Bronchial smooth muscle cell (primary cell): ENCODE results near the gene GLYATL1B. TPM values are rescaled to one million over a fixed set of nuclear protein-coding genes. Genes with fewer than 3 reads are reported as not detected.

Source experiments
- total RNA-seq: library from RNA; depleted of rRNA; stranded (reverse); fragments of >200 nt; gene quantifications from 2 replicates; pipeline ENCODE4 v1.2.1, GENCODE V29; 2014

The GLYATL1B gene
- not detected in 2 replicates for total RNA-seq

GRCh38 chr11:59086007-59086406, at the start of gene GLYATL1B:
Gene GLYATL1B (plus strand): TSS chr11:59086307. CDS start chr11:59086307, 0 bp downstream.

GRCh38 chr11:59106363-59107336, 20.5 kb downstream of the GLYATL1B start, which contains the start of gene FAM111B:
Gene FAM111B (plus strand): TSS chr11:59107237. CDS start chr11:59109626, 2,389 bp downstream.

GRCh38 chr11:59142530-59143507, 56.7 kb downstream of the GLYATL1B start, which contains the start of gene FAM111A:
Gene FAM111A (plus strand): TSS chr11:59142856. CDS start chr11:59148873, 6,017 bp downstream.

Other genes with a start within 250 kb of the GLYATL1B start
- 0.77 and 2.0 TPM in 2 replicates for gene GLYATL2, start 241.6 kb upstream of the GLYATL1B start, total RNA-seq
- gene GLYATL1, start 146.8 kb upstream of the GLYATL1B start, total RNA-seq: 0.17 and 0.63 TPM in 2 replicates
- gene FAM111B, start 20.9 kb downstream of the GLYATL1B start, total RNA-seq: 0.09 and 0.63 TPM in 2 replicates
- gene FAM111A, start 56.5 kb downstream of the GLYATL1B start, total RNA-seq: 19.9 and 21.4 TPM in 2 replicates
- gene DTX4, start 85.8 kb downstream of the GLYATL1B start, total RNA-seq: 1.9 and 5.1 TPM in 2 replicates
- gene MPEG1, start 126.6 kb downstream of the GLYATL1B start, total RNA-seq: not detected in 2 replicates